GM23338 (cell line): ENCODE measurements around the gene MKX.

Experiments
- CREB1 ChIP-seq: fragments of 250-450 bp; sonication (Bioruptor Pico); IDR thresholded peaks from 2 replicates; pipeline ENCODE4 v1.5.0; 2020; ENCODE audit warnings: low read depth, mild to moderate bottlenecking, moderate library complexity
- CTCF ChIP-seq, 2 experiments: fragments of 200-600 bp in 1 of 2; sonication (generic) in 1 of 2; conservative IDR thresholded peaks; 2 replicates each; pipeline versions ENCODE4 v1.5.1 to v1.6.1; 2016 to 2017; ENCODE audit warnings: antibody characterized with exemption in 2 of 2, low read depth in 2 of 2, mild to moderate bottlenecking in 2 of 2, moderate library complexity in 1 of 2
- EZH2 ChIP-seq: fragments of 200-600 bp; sonication (generic); IDR thresholded peaks from one replicate; pipeline ENCODE4 v1.8.0; 2017; ENCODE audit warnings: antibody characterized with exemption, mild to moderate bottlenecking, low read depth; ENCODE audit not compliant: unreplicated experiment
- EZH2phosphoT487 ChIP-seq: fragments of 200-600 bp; sonication (generic); IDR thresholded peaks from one replicate; pipeline ENCODE4 v1.8.1; 2018; ENCODE audit warnings: antibody characterized with exemption; ENCODE audit not compliant: unreplicated experiment
- POLR2AphosphoS5 ChIP-seq: IDR thresholded peaks from 2 replicates; pipeline ENCODE4 v1.6.1; 2016; ENCODE audit warnings: antibody characterized with exemption, low read depth
- REST ChIP-seq: IDR thresholded peaks from one replicate; pipeline ENCODE4 v1.6.1; 2018; ENCODE audit warnings: antibody characterized with exemption; ENCODE audit not compliant: unreplicated experiment
- ZNF114 ChIP-seq: fragments of 250-450 bp; sonication (Bioruptor Pico); IDR thresholded peaks from 2 replicates; pipeline ENCODE4 v1.5.0; 2020; ENCODE audit warnings: mild to moderate bottlenecking, moderate library complexity

- no peak for TF ChIP-seq EZH2phosphoT487
- no peak for TF ChIP-seq CTCF (conservative IDR thresholded peaks at IDR 0.05; ENCODE audit: low read depth in 2 of 2)
- no peak for TF ChIP-seq EZH2
- no peak for TF ChIP-seq REST
- TF ChIP-seq POLR2AphosphoS5: no peak
- no peak for TF ChIP-seq ZNF114
- TF ChIP-seq CREB1 (CRISPR knock-in tag): no peak
Measured at GRCh38 chr10:27771231-27771630, 25.6 kb upstream of the MKX start.
